IPS-20b (cell line): Measurements from ENCODE around the gene TESK1.
"Not testable (repeated sequence)": the region's sequence is repeated elsewhere in the genome, so short reads cannot be mapped to it uniquely, and the experiment has no call there.

Experiments used
- H3K27ac ChIP-seq: one replicate; pipeline ENCODE4 v1.5.1; 2013; ENCODE audit warnings: low read length
- H3K27me3 ChIP-seq: 2 replicates; pipeline ENCODE4 v1.6.1; 2013; ENCODE audit warnings: mild to moderate bottlenecking, low read length, inconsistent platforms; ENCODE audit not compliant: insufficient read depth
- H3K36me3 ChIP-seq: 2 replicates; pipeline ENCODE4 v1.6.1; 2013; ENCODE audit warnings: low read depth, mild to moderate bottlenecking, inconsistent platforms, low read length, moderate library complexity; ENCODE audit not compliant: insufficient read depth
- H3K4me1 ChIP-seq: 2 replicates; pipeline ENCODE4 v1.6.1; 2013; ENCODE audit warnings: mild to moderate bottlenecking, control low read depth, inconsistent platforms, low read length, moderate library complexity; ENCODE audit not compliant: insufficient read depth
- H3K4me3 ChIP-seq: 2 replicates; pipeline ENCODE4 v1.5.1; 2013; ENCODE audit warnings: mild to moderate bottlenecking, low read length, inconsistent platforms
- H3K9ac ChIP-seq: 2 replicates; pipeline ENCODE4 v1.6.1; 2013; ENCODE audit warnings: low read depth, mild to moderate bottlenecking, inconsistent platforms, low read length, moderate library complexity
- H3K9me3 ChIP-seq: 2 replicates; pipeline ENCODE4 v1.6.1; 2013; ENCODE audit warnings: mild to moderate bottlenecking, low read depth, low read length, inconsistent platforms; ENCODE audit not compliant: insufficient read depth

Gene TESK1

DNA sequence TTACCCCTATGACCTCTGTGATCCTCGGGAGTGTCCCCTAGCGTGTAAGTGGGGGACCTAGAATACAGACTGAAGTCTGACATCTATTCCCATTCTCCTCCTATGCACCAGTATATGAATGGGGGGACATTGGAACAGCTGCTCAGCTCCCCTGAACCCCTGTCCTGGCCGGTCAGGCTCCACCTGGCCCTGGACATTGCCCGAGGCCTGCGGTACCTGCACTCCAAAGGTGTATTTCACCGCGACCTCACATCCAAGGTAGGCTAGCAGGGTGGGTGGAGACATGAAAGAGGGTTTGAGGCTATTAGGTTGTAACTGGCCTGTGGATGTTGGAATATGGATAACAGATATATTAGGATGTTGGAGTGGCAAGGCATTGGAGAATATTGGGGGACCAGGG, 1.7 kb downstream of the TESK1 start:
- Histone ChIP-seq H3K4me1 (peaks cover 6% of the 10 kb centered on the region), H3K9ac (no peak overlapping the region), H3K9me3 (no peaks in the 10 kb centered on the region), H3K36me3 (peaks cover 32% of the 10 kb centered on the region), H3K27me3 (no peaks in the 10 kb centered on the region), H3K4me3 (no peak overlapping the region), H3K27ac (no peak overlapping the region)

DNA sequence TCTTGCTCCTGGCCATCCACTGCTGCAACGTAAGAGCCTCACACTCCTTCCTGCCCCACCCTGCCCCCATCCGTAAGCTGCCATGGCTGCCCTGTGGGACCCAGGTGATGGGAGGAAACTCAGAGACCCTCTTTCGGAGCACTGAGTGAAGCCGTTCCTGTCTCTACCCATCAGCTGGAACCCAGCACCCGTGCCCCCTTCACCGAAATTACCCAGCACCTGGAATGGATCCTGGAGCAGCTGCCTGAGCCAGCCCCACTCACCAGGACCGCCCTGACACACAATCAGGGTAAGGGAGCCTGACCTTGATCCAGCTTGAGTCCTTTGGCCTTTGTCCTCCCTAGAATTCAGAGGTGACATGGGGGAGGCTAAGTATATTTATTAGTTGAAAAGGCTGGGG, 3.2 kb downstream of the TESK1 start:
- Histone ChIP-seq H3K4me3 (no peak overlapping the region), H3K27ac (no peak overlapping the region), H3K9me3 (no peaks in the 10 kb centered on the region), H3K36me3 (peaks cover 32% of the 10 kb centered on the region), H3K9ac (no peak overlapping the region), H3K27me3 (no peaks in the 10 kb centered on the region; the same call in 1 of the 2 replicates), H3K4me1 (peaks cover 6% of the 10 kb centered on the region)

- H3K27ac ChIP-seq = no peak overlapping the region
- peaks cover 32% of the 10 kb centered on the region for H3K36me3 ChIP-seq
- H3K4me1 ChIP-seq = peaks cover 6% of the 10 kb centered on the region
- H3K9ac ChIP-seq = no peak overlapping the region
- H3K27me3 ChIP-seq = peaks cover 2% of the 10 kb centered on the region; the same call in 1 of the 2 replicates
- H3K9me3 ChIP-seq = no peaks in the 10 kb centered on the region
- H3K4me3 ChIP-seq = no peak overlapping the region
Observed at GRCh38 chr9:35609001-35609819, 4.1 kb downstream of the TESK1 start.

GRCh38 chr9:35609820-35610163, 4.7 kb downstream of the TESK1 start:
- Histone ChIP-seq H3K9ac (no peak overlapping the region), H3K4me1 (peaks cover 6% of the 10 kb centered on the region)

DNA sequence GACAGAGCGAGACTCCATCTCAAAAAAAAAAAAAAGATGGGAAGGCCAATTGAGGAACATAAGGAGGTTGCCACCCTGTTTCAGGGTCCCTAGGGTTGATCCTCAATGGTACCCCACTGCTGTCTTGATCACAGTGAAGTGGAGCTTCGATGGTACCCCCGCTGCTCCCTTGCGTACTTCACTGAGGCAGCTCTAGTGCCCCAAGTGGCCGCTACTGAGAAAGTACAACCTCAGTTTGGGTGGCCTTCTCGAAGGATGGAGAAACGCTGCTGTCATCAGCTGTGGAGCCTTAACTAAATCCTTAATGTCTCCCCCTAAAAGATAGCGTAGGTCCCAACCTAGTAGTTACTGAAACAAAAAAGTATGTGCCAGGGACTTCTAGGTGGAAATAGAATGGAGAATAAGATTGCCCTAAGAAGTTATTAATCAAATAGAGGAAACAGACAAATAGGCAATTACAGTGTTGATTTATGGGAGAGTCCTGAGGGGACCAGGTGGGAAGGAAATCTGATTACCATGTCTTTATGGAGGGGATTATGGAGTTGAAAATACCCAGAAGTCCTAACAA, 6.3 kb downstream of the TESK1 start:
- Histone ChIP-seq H3K4me3 (no peak overlapping the region), H3K9me3 (no peaks in the 10 kb centered on the region), H3K36me3 (peaks cover 32% of the 10 kb centered on the region), H3K4me1 (peaks cover 6% of the 10 kb centered on the region), H3K9ac (no peak overlapping the region), H3K27ac (no peak overlapping the region), H3K27me3 (peaks cover 23% of the 10 kb centered on the region)

More at GRCh38 chr9:35609820-35610163, 4.7 kb downstream of the TESK1 start:
- Histone ChIP-seq H3K27me3 (peaks cover 7% of the 10 kb centered on the region), H3K9me3 (no peaks in the 10 kb centered on the region), H3K27ac (no peak overlapping the region), H3K36me3 (peaks cover 32% of the 10 kb centered on the region), H3K4me3 (no peak overlapping the region)

DNA sequence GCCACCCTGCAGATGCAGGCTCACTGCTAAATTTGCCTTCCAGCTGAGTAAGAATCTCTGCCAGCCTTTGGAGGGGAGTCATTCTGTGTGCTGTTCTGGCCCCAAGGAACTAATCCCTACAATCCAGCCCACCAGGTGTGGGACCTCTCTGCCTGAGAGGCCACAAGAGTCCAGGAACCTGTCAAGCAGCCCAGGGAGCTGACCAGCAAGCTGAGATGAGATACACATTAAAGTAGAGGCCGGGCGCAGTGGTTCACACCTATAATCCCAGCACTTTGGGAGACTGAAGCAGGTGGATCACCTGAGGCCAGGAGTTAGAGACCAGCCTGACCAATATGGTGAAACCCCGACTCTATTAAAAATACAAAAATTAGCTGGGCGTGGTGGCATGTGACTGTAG, 7.0 kb downstream of the TESK1 start:
- not testable (repeated sequence) for H3K27ac ChIP-seq, H3K4me3 ChIP-seq, H3K9ac ChIP-seq, H3K4me1 ChIP-seq, H3K9me3 ChIP-seq
- Histone ChIP-seq H3K27me3 (peaks cover 30% of the 10 kb centered on the region), H3K36me3 (peaks cover 30% of the 10 kb centered on the region)

DNA sequence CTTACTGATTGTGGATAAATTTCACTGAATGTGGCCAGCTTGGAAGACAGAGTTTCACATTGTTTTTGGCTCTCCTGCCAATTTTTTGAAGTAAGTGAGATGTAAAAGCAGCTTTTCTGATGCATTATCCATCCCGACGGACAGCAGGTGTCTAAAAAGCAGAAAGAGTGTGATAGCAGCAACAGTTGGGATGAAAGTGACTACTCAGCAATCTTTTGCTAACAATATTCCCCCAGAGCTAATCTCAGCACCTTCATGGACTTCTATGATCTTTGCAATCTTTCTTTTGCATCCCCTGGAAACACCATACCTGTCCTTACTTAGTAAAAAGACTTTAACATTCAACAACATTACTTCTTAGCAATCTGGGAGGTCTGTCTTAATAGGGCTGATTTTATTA, 7.8 kb downstream of the TESK1 start:
- H3K4me1 ChIP-seq = peaks cover 3% of the 10 kb centered on the region; the same call in 1 of the 2 replicates
- no peaks in the 10 kb centered on the region for H3K9me3 ChIP-seq
- H3K27me3 ChIP-seq = peaks cover 38% of the 10 kb centered on the region
- no peak overlapping the region for H3K9ac ChIP-seq
- H3K4me3 ChIP-seq = no peak overlapping the region
- H3K27ac ChIP-seq = no peak overlapping the region
- peaks cover 22% of the 10 kb centered on the region for H3K36me3 ChIP-seq

GRCh38 chr9:35615981-35616680, 11.1 kb downstream of the TESK1 start:
- Histone ChIP-seq H3K27ac (no peak overlapping the region), H3K9me3 (no peaks in the 10 kb centered on the region), H3K4me3 (peak overlapping the region; percentile 84), H3K9ac (peak overlapping the region; percentile 79; the same call in 1 of the 2 replicates), H3K4me1 (peaks cover 3% of the 10 kb centered on the region; the same call in 1 of the 2 replicates), H3K36me3 (no peaks in the 10 kb centered on the region), H3K27me3 (peaks cover 56% of the 10 kb centered on the region)

DNA sequence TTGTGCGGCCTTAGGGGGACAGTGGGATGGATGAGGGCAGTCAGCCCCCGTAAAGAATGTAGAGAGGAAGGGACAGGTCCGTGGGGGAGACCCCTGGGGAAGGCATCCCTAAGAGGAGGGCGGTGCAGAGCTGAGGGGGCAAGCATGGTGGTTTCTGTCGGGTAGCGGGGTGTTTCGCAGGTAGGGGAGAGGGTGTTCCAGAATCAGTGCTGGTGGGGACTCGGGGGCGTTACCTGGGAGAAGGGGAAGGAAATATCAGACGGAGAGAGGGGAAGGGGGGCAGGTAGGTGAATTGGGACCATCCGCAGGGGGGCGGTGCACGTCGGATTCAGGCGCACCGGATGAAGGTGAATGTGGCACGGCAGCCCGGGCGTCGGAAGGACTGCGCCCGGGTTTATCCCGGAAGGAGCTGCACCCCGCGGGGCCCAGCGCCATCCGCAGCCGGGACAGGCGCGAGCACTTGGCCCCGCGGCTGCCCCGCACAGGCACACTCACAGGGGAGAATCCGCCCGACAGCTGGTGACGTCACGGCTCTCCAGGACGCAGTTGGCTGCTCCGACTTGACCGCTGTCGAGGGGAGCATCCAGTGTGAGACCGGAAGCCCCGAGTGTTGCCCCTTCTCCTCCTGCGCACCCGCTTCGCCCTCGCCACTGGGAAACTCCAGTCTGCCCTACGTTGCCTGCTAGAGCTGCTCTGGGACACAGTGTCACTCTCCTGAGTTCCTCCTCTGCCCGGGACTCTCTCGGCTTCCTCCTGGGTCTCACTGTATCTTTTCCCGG, 11.8 kb downstream of the TESK1 start:
- Histone ChIP-seq H3K9me3 (no peaks in the 10 kb centered on the region), H3K4me3 (peak overlapping the region; percentile 84), H3K36me3 (no peaks in the 10 kb centered on the region), H3K4me1 (peaks cover 3% of the 10 kb centered on the region; the same call in 1 of the 2 replicates), H3K27me3 (peaks cover 56% of the 10 kb centered on the region), H3K27ac (no peak overlapping the region), H3K9ac (peak overlapping the region; percentile 79)

GRCh38 chr9:35617548-35617947, 12.5 kb downstream of the TESK1 start:
- Histone ChIP-seq H3K36me3 (no peaks in the 10 kb centered on the region), H3K4me1 (peaks cover 3% of the 10 kb centered on the region; the same call in 1 of the 2 replicates), H3K27ac (no peak overlapping the region), H3K4me3 (peak overlapping the region; percentile 84), H3K9me3 (no peaks in the 10 kb centered on the region), H3K9ac (peak overlapping the region; percentile 79), H3K27me3 (peaks cover 56% of the 10 kb centered on the region)

DNA sequence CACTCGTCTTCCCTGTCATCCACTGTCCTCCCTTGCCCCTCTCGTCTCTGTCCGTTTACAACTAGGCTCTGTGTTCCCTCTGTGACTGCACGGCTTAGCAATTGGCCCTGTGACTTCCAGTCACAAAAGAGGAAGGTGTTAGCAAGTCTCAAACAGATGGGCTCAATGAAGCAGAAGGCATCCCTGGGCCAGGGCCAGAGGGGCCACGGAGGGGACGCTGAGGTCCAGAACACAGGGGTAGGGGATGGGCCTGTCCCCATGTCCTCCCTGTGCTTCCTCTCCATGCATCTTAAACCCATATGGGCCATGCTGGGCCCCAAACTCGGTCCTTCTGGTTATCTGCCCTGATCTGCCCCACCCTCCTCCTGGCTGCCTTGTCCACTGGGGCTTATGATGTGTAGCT, 13.3 kb downstream of the TESK1 start, which contains the start of gene CD72:
Gene CD72 (minus strand): TSS at position 89 of the 403 bp plus-strand sequence. CDS start 110 bp downstream, outside the sequence.
- Histone ChIP-seq H3K36me3 (no peaks in the 10 kb centered on the region), H3K4me3 (peak within 1 kb of the TSS; percentile 84), H3K27me3 (peaks cover 56% of the 10 kb centered on the region), H3K9me3 (no peaks in the 10 kb centered on the region), H3K27ac (no peak within 1 kb of the TSS), H3K9ac (peak within 1 kb of the TSS; percentile 79), H3K4me1 (peaks cover 3% of the 10 kb centered on the region; the same call in 1 of the 2 replicates)
